Ovary (tissue), 9 donors: ENCODE measurements around the gene MYPN. TPM values are rescaled to one million over a fixed set of nuclear protein-coding genes. Genes with fewer than 3 reads are reported as not detected.

Source experiments
- DNase-seq, 5 donors: peaks; one replicate each; pipeline ENCODE4 v3.0.0-alpha.2; 2019 to 2020
- H3K27ac ChIP-seq, 2 donors: fragments of 200-600 bp; one replicate each; pipeline versions ENCODE4 v1.5.1 to v1.8.0; 2019 to 2022
- H3K27me3 ChIP-seq: fragments of 200-600 bp; one replicate; pipeline ENCODE4 v1.8.0; 2022
- H3K36me3 ChIP-seq: fragments of 200-600 bp; sonication (generic); one replicate; pipeline ENCODE4 v1.5.1; 2019
- H3K4me1 ChIP-seq: one replicate; pipeline ENCODE4 v1.8.1; 2013; ENCODE audit warnings: mild to moderate bottlenecking, moderate library complexity; ENCODE audit not compliant: insufficient read depth
- H3K4me3 ChIP-seq: fragments of 200-600 bp; sonication (generic); one replicate; pipeline ENCODE4 v1.5.1; 2017
- H3K9me3 ChIP-seq, 2 donors: fragments of 200-600 bp in 1 of 2; sonication (generic) in 1 of 2; one replicate each; pipeline versions ENCODE4 v1.5.1 to v1.8.1; 2013 to 2019; ENCODE audit warnings: mild to moderate bottlenecking in 1 of 2, moderate library complexity in 1 of 2
- CTCF ChIP-seq, 3 donors: fragments of 450-650 bp in 2 of 3; fragments of 200-600 bp in 1 of 3; IDR thresholded peaks; one replicate each; pipeline versions ENCODE4 v1.5.1 to v1.8.0; 2016 to 2022; ENCODE audit warnings: antibody characterized with exemption in 3 of 3, mild to moderate bottlenecking in 1 of 3
- EP300 ChIP-seq: sonication (generic); formaldehyde crosslinking; IDR thresholded peaks from one replicate; pipeline ENCODE4 v1.6.1; 2017; ENCODE audit warnings: antibody characterized with exemption
- POLR2A ChIP-seq: fragments of 450-650 bp; IDR thresholded peaks from one replicate; pipeline ENCODE4 v1.6.1; 2017; ENCODE audit warnings: antibody characterized with exemption, mild to moderate bottlenecking, moderate library complexity
- WGBS, 3 donors: extraction: QIAGEN DNeasy Blood & Tissue Kit in 1 of 3; methylation state at CpG; one replicate each; pipeline versions ENCODE4 v1.1.5 to v1.1.7; 2013 to 2017; 5-methylcytosine and 5-hydroxymethylcytosine counted together
- intact Hi-C, 4 donors: fragments of 100-400 bp; cut with DNase I; formaldehyde crosslinking; loops; one replicate each; pipeline versions ENCODE4 v1.11.0 to v1.15.1; 2022 to 2023
- polyA plus RNA-seq, 2 donors: library from polyadenylated mRNA; stranded (reverse); fragments of 200-250 nt in 1 of 2; fragments of 350-450 nt in 1 of 2; fragmentation: Illumina TruSeq in 1 of 2; extraction: RNeasy Lipid Tissue Mini Kit (QIAGEN cat#74804) in 1 of 2; gene quantifications; one replicate each; pipeline ENCODE4 v1.2.3, GENCODE V29; 2013 to 2014
- total RNA-seq, 7 donors: library from RNA; depleted of rRNA in 2 of 7; stranded (reverse); fragments of >200 nt in 2 of 7; fragmentation: NEBNext Ultra II Directional in 3 of 7; extraction: Animal tissue kit (Norgen Biotek cat#: 25700) in 3 of 7; gene quantifications; one replicate each; pipeline versions ENCODE4 v1.1.0 to v1.2.4, GENCODE V29; 2016 to 2023
- donor health status: DM: no; HTN: no; CAD: no; lungs with moderate emphysema.
- donor health status: DM: no; HTN: no; CAD: no.
- donor health status: Bipolar disorder and iron deficiency.
- donor health status: DM: yes; HTN: yes; CAD: no.
- donor health status: DM: no; HTN: no; CAD: no.
- donor health status: DM: yes; HTN: yes; CAD: no.

MYPN gene
- total and polyA plus RNA-seq, 9 donors: 0.05 to 0.18 (median 0.16) TPM; not detected in 5

DNA sequence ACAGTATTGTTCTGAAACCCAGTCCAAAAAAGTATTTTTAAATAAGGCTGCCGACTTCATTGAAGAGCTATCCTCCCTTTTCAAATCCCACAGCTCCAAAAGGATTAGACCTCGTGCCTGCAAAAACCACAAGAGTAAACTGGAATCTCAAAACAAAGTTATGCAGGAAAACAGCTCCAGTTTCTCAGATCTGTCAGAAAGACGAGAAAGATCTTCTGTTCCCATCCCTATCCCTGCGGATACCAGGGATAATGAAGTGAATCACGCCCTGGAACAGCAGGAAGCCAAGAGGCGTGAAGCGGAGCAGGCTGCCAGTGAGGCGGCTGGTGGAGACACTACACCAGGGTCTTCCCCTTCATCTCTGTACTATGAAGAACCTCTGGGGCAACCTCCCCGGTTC, 12.6 kb downstream of the MYPN start:
- Histone ChIP-seq H3K27ac (no peak overlapping the region), H3K4me3 (no peak overlapping the region), H3K9me3 (no peaks in the 10 kb centered on the region), H3K27me3 (no peaks in the 10 kb centered on the region), H3K4me1 (no peaks in the 10 kb centered on the region), H3K36me3 (no peaks in the 10 kb centered on the region)
- 20 to 42% (median 23%) methylated on average over 9 of the region's 9 CpGs for WGBS, 3 donors
- intact Hi-C loops: no loop called here
- TF ChIP-seq POLR2A: no peak
- no peak for TF ChIP-seq EP300
- TF ChIP-seq CTCF (IDR thresholded peaks at IDR 0.05): no peak
- DNase-seq: no peak

GRCh38 chr10:68124718-68125117, 15.4 kb downstream of the MYPN start:
- no peaks in the 10 kb centered on the region for H3K9me3 ChIP-seq
- intact Hi-C loops: no loop called here
- peaks cover 1% of the 10 kb centered on the region for H3K4me1 ChIP-seq
- 87 to 94% (median 89%) methylated on average over 3 of the region's 3 CpGs for WGBS, 3 donors
- H3K4me3 ChIP-seq: no peak overlapping the region
- DNase-seq: no peak
- no peaks in the 10 kb centered on the region for H3K27me3 ChIP-seq
- no peak for TF ChIP-seq EP300
- TF ChIP-seq POLR2A: no peak
- no peak for TF ChIP-seq CTCF (IDR thresholded peaks at IDR 0.05)
- H3K27ac ChIP-seq: no peak overlapping the region
- no peaks in the 10 kb centered on the region for H3K36me3 ChIP-seq

GRCh38 chr10:68125772-68126171, 16.5 kb downstream of the MYPN start:
- TF ChIP-seq POLR2A: no peak
- no peak for TF ChIP-seq EP300
- no peak for TF ChIP-seq CTCF (IDR thresholded peaks at IDR 0.05)
- WGBS, 3 donors: 66 to 76% (median 68%) methylated on average over 1 of the region's 1 CpG
- Histone ChIP-seq H3K4me1 (peaks cover 1% of the 10 kb centered on the region), H3K9me3 (no peaks in the 10 kb centered on the region), H3K27me3 (no peaks in the 10 kb centered on the region), H3K27ac (no peak overlapping the region), H3K36me3 (no peaks in the 10 kb centered on the region), H3K4me3 (no peak overlapping the region)
- no peak for DNase-seq
- intact Hi-C loops: no loop called here

DNA sequence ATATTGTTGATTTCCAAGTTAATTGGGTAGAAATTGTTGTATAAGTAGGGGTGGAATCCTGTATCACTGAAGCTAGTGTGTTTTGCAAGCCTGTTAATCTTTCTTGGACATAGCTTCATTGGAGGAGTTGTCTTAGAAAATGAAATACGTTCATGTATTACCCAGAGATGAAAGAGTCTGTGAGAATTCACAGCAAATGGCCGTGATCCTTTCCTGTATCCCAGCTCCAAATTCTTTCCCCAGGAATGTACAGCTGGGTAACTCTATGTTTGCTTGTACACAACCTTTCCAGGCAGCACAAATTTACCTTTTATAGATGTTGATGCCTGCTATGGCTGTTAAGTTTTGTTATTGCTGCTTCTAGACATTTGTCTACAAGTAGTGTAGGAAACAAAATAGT, 18.7 kb downstream of the MYPN start:
- 5% methylated on average over 2 of the region's 2 CpGs for WGBS, 3 donors
- H3K27me3 ChIP-seq: no peaks in the 10 kb centered on the region
- no peaks in the 10 kb centered on the region for H3K9me3 ChIP-seq
- no peak for DNase-seq
- peaks cover 1% of the 10 kb centered on the region for H3K4me1 ChIP-seq
- intact Hi-C loops: no loop called here
- no peak for TF ChIP-seq POLR2A
- TF ChIP-seq EP300: no peak
- no peak for TF ChIP-seq CTCF (IDR thresholded peaks at IDR 0.05)
- no peak overlapping the region for H3K4me3 ChIP-seq
- no peak overlapping the region for H3K27ac ChIP-seq
- no peaks in the 10 kb centered on the region for H3K36me3 ChIP-seq

DNA sequence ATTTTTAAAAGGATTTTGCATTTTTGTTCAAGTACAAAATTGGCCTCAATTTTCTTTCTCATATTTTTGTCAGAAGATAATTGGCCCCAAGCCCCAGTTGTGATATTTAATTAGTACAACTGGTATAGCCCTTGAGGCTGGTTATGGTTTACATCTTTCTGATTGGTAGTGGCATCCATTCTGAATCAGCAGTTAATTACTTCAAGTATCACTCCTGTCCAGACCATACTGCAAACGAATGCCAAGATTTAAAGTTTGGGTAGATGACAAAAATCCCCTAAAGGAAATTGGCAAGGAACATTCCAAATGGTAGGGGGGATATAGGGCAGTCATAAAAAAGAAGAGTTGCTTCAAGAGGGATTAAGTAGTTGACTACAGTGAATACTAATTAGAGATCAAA, 23.1 kb downstream of the MYPN start:
- intact Hi-C loops: no loop called here
- no peak overlapping the region for H3K27ac ChIP-seq
- no peak for TF ChIP-seq EP300
- TF ChIP-seq POLR2A: no peak
- TF ChIP-seq CTCF (IDR thresholded peaks at IDR 0.05): no peak
- no peaks in the 10 kb centered on the region for H3K9me3 ChIP-seq
- 0 to 46% (median 0%) methylated on average over 1 of the region's 1 CpG for WGBS, 3 donors
- H3K27me3 ChIP-seq: no peaks in the 10 kb centered on the region
- H3K4me1 ChIP-seq: peaks cover 4% of the 10 kb centered on the region
- H3K36me3 ChIP-seq: no peaks in the 10 kb centered on the region
- H3K4me3 ChIP-seq: no peak overlapping the region
- no peak for DNase-seq
